H1 (cell line): ENCODE measurements around the gene OLFM2. TPM values are rescaled to one million over a fixed set of nuclear protein-coding genes. Genes with fewer than 3 reads are reported as not detected.

ENCODE experiments used
- CTCF ChIA-PET: fragments of 300-600 bp; sonication (Branson Sonifier 250); formaldehyde crosslinking; loops from one replicate; lab custom pipeline; 2021; ENCODE audit not compliant: partially characterized antibody; lab: Charles Lee
- POLR2A ChIA-PET: fragments of 300-600 bp; sonication (Branson Sonifier 250); formaldehyde crosslinking; loops from one replicate; lab custom pipeline; 2021; ENCODE audit warnings: inconsistent platforms; ENCODE audit not compliant: partially characterized antibody; lab: Charles Lee
- DNase-seq, 2 experiments: peaks; one replicate each; pipeline versions ENCODE4 v3.0.0 to v3.0.0-alpha.2; 2010 to 2022; ENCODE audit warnings: low spot score in 2 of 2, low read depth in 1 of 2, mixed read lengths in 1 of 2
- FAIRE-seq: peaks from 2 replicates; lab custom pipeline; 2011; peaks lifted over from hg19 to GRCh38; lab: Jason Lieb, UNC
- H2AFZ ChIP-seq: 2 replicates; pipeline ENCODE4 v1.8.1; 2012; ENCODE audit warnings: low read length, inconsistent platforms
- H2AK5ac ChIP-seq: 2 replicates; pipeline ENCODE4 v1.6.1; 2013; ENCODE audit warnings: low read depth, low read length
- H2BK120ac ChIP-seq: replicated peaks from 2 replicates; pipeline ENCODE3; 2013; ENCODE audit warnings: low read depth, low read length, inconsistent platforms
- H2BK12ac ChIP-seq: 2 replicates; pipeline ENCODE4 v1.6.1; 2013; ENCODE audit warnings: low read depth, low read length
- H2BK15ac ChIP-seq: 2 replicates; pipeline ENCODE4 v1.6.1; 2013; ENCODE audit warnings: low read length
- H2BK20ac ChIP-seq: 2 replicates; pipeline ENCODE4 v1.6.1; 2013; ENCODE audit warnings: low read length
- H2BK5ac ChIP-seq: 2 replicates; pipeline ENCODE4 v1.6.1; 2013; ENCODE audit warnings: low read depth, low read length
- H3K14ac ChIP-seq: 2 replicates; pipeline ENCODE4 v1.6.1; 2013; ENCODE audit warnings: inconsistent platforms; ENCODE audit not compliant: insufficient read length
- H3K18ac ChIP-seq: 2 replicates; pipeline ENCODE4 v1.6.1; 2013; ENCODE audit warnings: low read length; ENCODE audit errors: extremely low read depth
- H3K23ac ChIP-seq: 2 replicates; pipeline ENCODE4 v1.6.1; 2013; ENCODE audit warnings: inconsistent platforms; ENCODE audit not compliant: insufficient read length
- H3K23me2 ChIP-seq: 2 replicates; pipeline ENCODE4 v1.6.1; 2013; ENCODE audit warnings: low read depth, low read length
- H3K27ac ChIP-seq: 2 replicates; pipeline ENCODE4 v1.6.1; 2011; ENCODE audit warnings: low read depth, low read length, inconsistent platforms
- H3K27me3 ChIP-seq, 4 experiments: replicated peaks in 1 of 4; 1 replicate in 1 of 4; 2 replicates in 3 of 4; pipeline versions ENCODE4 v1.6.1 to v1.8.1; 2011 to 2013; ENCODE audit warnings: low read length in 3 of 4, mild to moderate bottlenecking in 3 of 4, inconsistent platforms in 2 of 4, mixed read lengths in 2 of 4, moderate library complexity in 1 of 4; ENCODE audit not compliant: control insufficient read depth in 3 of 4, insufficient read depth in 3 of 4; ENCODE audit errors: extremely low read depth in 1 of 4
- H3K36me3 ChIP-seq, 4 experiments: 2 replicates each; pipeline versions ENCODE4 v1.6.1 to v1.8.1; 2011 to 2013; ENCODE audit warnings: mild to moderate bottlenecking in 4 of 4, low read length in 3 of 4, moderate library complexity in 2 of 4, control low read depth in 1 of 4, inconsistent platforms in 1 of 4; ENCODE audit not compliant: insufficient read depth in 4 of 4, control insufficient read depth in 2 of 4
- H3K4ac ChIP-seq: replicated peaks from 2 replicates; pipeline ENCODE3; 2013; ENCODE audit warnings: low read length, low read depth, mixed read lengths, inconsistent platforms; ENCODE audit not compliant: insufficient read length
- H3K4me1 ChIP-seq, 4 experiments: replicated peaks in 1 of 4; 1 replicate in 1 of 4; 2 replicates in 3 of 4; pipeline versions ENCODE4 v1.6.1 to v1.8.1; 2011 to 2013; ENCODE audit warnings: low read length in 3 of 4, inconsistent platforms in 2 of 4, mixed read lengths in 1 of 4; ENCODE audit not compliant: insufficient read depth in 4 of 4, control insufficient read depth in 3 of 4
- H3K4me2 ChIP-seq, 2 experiments: 2 replicates each; pipeline versions ENCODE4 v1.6.1 to v1.8.1; 2011 to 2013; ENCODE audit warnings: low read depth in 2 of 2, low read length in 2 of 2, control low read depth in 1 of 2, inconsistent platforms in 1 of 2, mild to moderate bottlenecking in 1 of 2; ENCODE audit not compliant: insufficient read depth in 1 of 2
- H3K4me3 ChIP-seq, 4 experiments: fragments of 200-600, 300-600 bp in 1 of 4; sonication (generic), shearing (Covaris generic), sonication (Bioruptor Twin) in 1 of 4; 2 replicates each; pipeline versions ENCODE4 v1.5.1 to v1.8.1; 2011 to 2016; ENCODE audit warnings: low read length in 4 of 4, low read depth in 3 of 4, control low read depth in 2 of 4, inconsistent platforms in 2 of 4, mild to moderate bottlenecking in 2 of 4, mixed read lengths in 1 of 4, moderate library complexity in 1 of 4; ENCODE audit not compliant: insufficient read depth in 2 of 4; ENCODE audit errors: extremely low read depth in 1 of 4
- H3K56ac ChIP-seq: replicated peaks from 2 replicates; pipeline ENCODE3; 2013; ENCODE audit warnings: low read depth, mild to moderate bottlenecking, mixed read lengths, low read length, inconsistent platforms; ENCODE audit not compliant: insufficient read length
- H3K79me1 ChIP-seq: 2 replicates; pipeline ENCODE4 v1.6.1; 2013; ENCODE audit warnings: low read depth, low read length, control low read depth
- H3K79me2 ChIP-seq, 2 experiments: 2 replicates each; pipeline versions ENCODE4 v1.6.1 to v1.8.1; 2012 to 2013; ENCODE audit warnings: low read length in 2 of 2, mild to moderate bottlenecking in 2 of 2, inconsistent platforms in 1 of 2; ENCODE audit not compliant: insufficient read depth in 2 of 2, control insufficient read depth in 1 of 2
- H3K9ac ChIP-seq, 4 experiments: replicated peaks in 1 of 4; 1 replicate in 1 of 4; 2 replicates in 3 of 4; pipeline versions ENCODE4 v1.6.1 to v1.8.1; 2011 to 2013; ENCODE audit warnings: low read depth in 3 of 4, low read length in 3 of 4, control low read depth in 2 of 4, mild to moderate bottlenecking in 2 of 4, moderate library complexity in 2 of 4, inconsistent platforms in 1 of 4; ENCODE audit errors: extremely low read depth in 1 of 4
- H3K9me3 ChIP-seq, 2 experiments: 2 replicates each; pipeline versions ENCODE4 v1.6.1 to v1.8.1; 2012 to 2013; ENCODE audit warnings: mild to moderate bottlenecking in 2 of 2, moderate library complexity in 2 of 2, control low read depth in 1 of 2, inconsistent platforms in 1 of 2, low read depth in 1 of 2, low read length in 1 of 2, mixed read lengths in 1 of 2; ENCODE audit not compliant: insufficient read depth in 2 of 2
- H4K20me1 ChIP-seq, 2 experiments: replicated peaks in 1 of 2; 2 replicates each; pipeline versions ENCODE3 to v1.8.1; 2011 to 2013; ENCODE audit warnings: inconsistent platforms in 2 of 2, low read length in 2 of 2, mild to moderate bottlenecking in 1 of 2; ENCODE audit not compliant: insufficient read depth in 2 of 2, control insufficient read depth in 1 of 2
- H4K5ac ChIP-seq: 2 replicates; pipeline ENCODE4 v1.6.1; 2013; ENCODE audit warnings: low read length, low read depth, mixed read lengths, inconsistent platforms; ENCODE audit not compliant: insufficient read length
- H4K8ac ChIP-seq: 2 replicates; pipeline ENCODE4 v1.8.0; 2013; ENCODE audit warnings: mild to moderate bottlenecking, moderate library complexity, low read length, inconsistent platforms; ENCODE audit not compliant: insufficient read depth; ENCODE audit errors: extremely low read depth
- H4K91ac ChIP-seq: replicated peaks from 2 replicates; pipeline ENCODE3; 2013; ENCODE audit warnings: low read length, mixed read lengths, inconsistent platforms; ENCODE audit not compliant: insufficient read length
- FOSL1 ChIP-seq: IDR thresholded peaks from 2 replicates; pipeline ENCODE4 v1.6.1; 2011; ENCODE audit warnings: mild to moderate bottlenecking, low read depth, low read length, moderate library complexity; ENCODE audit not compliant: insufficient read depth
- GTF2F1 ChIP-seq: IDR thresholded peaks from 2 replicates; pipeline ENCODE4 v1.6.1; 2012; ENCODE audit warnings: low read depth, low read length, improper control_type of control experiment, borderline replicate concordance
- HDAC2 ChIP-seq, 2 experiments: fragments of 300-600 bp in 1 of 2; sonication (generic) in 1 of 2; IDR thresholded peaks; 2 replicates each; pipeline ENCODE4 v1.6.1; 2011 to 2012; ENCODE audit warnings: low read depth in 2 of 2, low read length in 2 of 2, mild to moderate bottlenecking in 2 of 2, moderate library complexity in 2 of 2, borderline replicate concordance in 1 of 2, inconsistent platforms in 1 of 2
- MAX ChIP-seq: IDR thresholded peaks from 2 replicates; pipeline ENCODE4 v1.6.1; 2012; ENCODE audit warnings: inconsistent platforms
- NANOG ChIP-seq: IDR thresholded peaks from 2 replicates; pipeline ENCODE4 v1.6.1; 2011; ENCODE audit warnings: low read length, low read depth, mild to moderate bottlenecking, inconsistent platforms; ENCODE audit not compliant: insufficient read depth, poor library complexity, severe bottlenecking
- PHF8 ChIP-seq: fragments of 200-600 bp; sonication (generic); conservative IDR thresholded peaks from 2 replicates; pipeline ENCODE4 v1.7.1; 2012; ENCODE audit warnings: low read depth, mild to moderate bottlenecking, inconsistent platforms, low read length, moderate library complexity
- POLR2A ChIP-seq, 2 experiments: IDR thresholded peaks; 1 replicate in 1 of 2; 2 replicates in 1 of 2; pipeline ENCODE4 v1.6.1; 2011; ENCODE audit warnings: low read depth in 2 of 2, low read length in 2 of 2, mild to moderate bottlenecking in 2 of 2; ENCODE audit errors: control extremely low read depth in 1 of 2
- RXRA ChIP-seq: IDR thresholded peaks from 2 replicates; pipeline ENCODE4 v1.6.1; 2011; ENCODE audit warnings: low read depth, mild to moderate bottlenecking, low read length, moderate library complexity; ENCODE audit not compliant: insufficient read depth
- TBP ChIP-seq: IDR thresholded peaks from 2 replicates; pipeline ENCODE4 v1.6.1; 2011; ENCODE audit warnings: low read depth, low read length, improper control_type of control experiment
- WGBS, 2 experiments: shearing (Covaris generic) in 1 of 2; methylation state at CpG; one replicate each; pipeline versions ENCODE4 v1.1.6 to v1.1.7; 2013 to 2015; ENCODE audit warnings: low lambda C conversion rate in 2 of 2, mixed read lengths in 2 of 2, inconsistent platforms in 1 of 2, low coverage in 1 of 2, missing lambda C conversion rate in 1 of 2; ENCODE audit not compliant: insufficient replicate concordance in 2 of 2, insufficient coverage in 1 of 2, insufficient read length in 1 of 2; ENCODE audit errors: extremely low coverage in 1 of 2, missing lambda C conversion rate in 1 of 2; 5-methylcytosine and 5-hydroxymethylcytosine counted together
- polyA plus RNA-seq, 7 experiments: library from polyadenylated mRNA; depleted of rRNA in 3 of 7; stranded (reverse) in 5 of 7; unstranded in 2 of 7; fragments of >200 nt in 5 of 7; fragments of 200-250 nt in 2 of 7; gene quantifications; 1 replicate in 5 of 7; 2 replicates in 1 of 7; 4 replicates in 1 of 7; pipeline versions ENCODE4 v1.2.1 to v1.2.3, GENCODE V29; 2011 to 2013; ENCODE audit warnings: missing spikeins in 2 of 7, mixed read lengths in 2 of 7
- total RNA-seq: library from RNA; stranded (reverse); fragmentation: NEBNext Ultra II Directional; extraction: Animal tissue kit (Norgen Biotek cat#: 25700); gene quantifications from 2 replicates; pipeline ENCODE4 v1.2.1, GENCODE V29; 2021
- TF ChIP-seq, protein P1 (sequence below): IDR thresholded peaks from 2 replicates; pipeline ENCODE4 v1.6.1; 2011; ENCODE audit warnings: low read depth, mild to moderate bottlenecking, low read length; ENCODE audit not compliant: insufficient read depth
- TF ChIP-seq, protein P2 (sequence below): IDR thresholded peaks from 2 replicates; pipeline ENCODE4 v1.6.1; 2011; ENCODE audit warnings: low read length, improper control_type of control experiment

OLFM2 gene
- total and polyA plus RNA-seq, 2 of the 8 experiments (the other 6 are each of a cell fraction or from before 2014, with no cell fraction given): 68.2 to 151 TPM

DNA sequence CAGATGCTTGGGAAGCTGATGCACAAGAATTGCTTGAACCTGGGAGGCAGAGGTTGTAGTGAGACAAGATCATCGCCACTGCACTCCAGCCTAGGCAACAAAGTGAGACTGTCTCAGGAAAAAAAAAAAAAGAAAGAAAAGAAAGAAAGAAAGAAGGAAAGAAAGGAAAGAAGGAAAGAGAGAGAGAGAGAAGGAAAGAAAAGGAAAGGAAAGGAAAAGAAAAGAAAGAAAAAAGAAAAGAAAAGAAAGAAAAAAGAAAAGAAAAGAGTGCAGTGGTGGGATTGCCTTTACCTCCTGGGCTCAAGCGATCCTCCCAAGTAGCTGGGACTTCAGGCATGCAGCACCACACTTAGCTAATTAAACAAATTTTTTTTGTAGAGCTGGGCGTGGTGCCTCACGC is 12.9 kb downstream of the OLFM2 start:
- no peak overlapping the region for H3K27ac ChIP-seq
- peaks cover 13% of the 10 kb centered on the region for H3K79me1 ChIP-seq
- no peak overlapping the region for H2BK15ac ChIP-seq
- no peak overlapping the region for H3K14ac ChIP-seq
- H3K9me3 ChIP-seq: no peaks in the 10 kb centered on the region
- 100% methylated on average over 4 of the region's 4 CpGs; no CpG with 5 or more reads in 1 of the 2 experiments for WGBS, 2 experiments
- H4K8ac ChIP-seq: no peak overlapping the region
- no peak overlapping the region for H3K4me2 ChIP-seq
- H3K4me1 ChIP-seq: no peaks in the 10 kb centered on the region
- no peak overlapping the region for H3K56ac ChIP-seq
- H3K27me3 ChIP-seq: no peaks in the 10 kb centered on the region
- DNase-seq (no peak), FAIRE-seq (no peak)
- H3K9ac ChIP-seq: no peak overlapping the region
- H4K20me1 ChIP-seq: peaks cover 0 to 11% of the 10 kb centered on the region in 2 experiments
- no peak overlapping the region for H2BK12ac ChIP-seq
- no peak overlapping the region for H2AFZ ChIP-seq
- no peak overlapping the region for H2BK5ac ChIP-seq
- no peak overlapping the region for H2AK5ac ChIP-seq
- H3K4me3 ChIP-seq: no peak overlapping the region
- H3K18ac ChIP-seq: no peak overlapping the region
- no peak overlapping the region for H2BK20ac ChIP-seq
- ChIA-PET CTCF (interaction anchor here (1.2 kb wide), 1 partner anchor 190 kb away, joined by 3 read pairs; no protein-coding TSS in a partner anchor), POLR2A (interaction anchor here (0.6 to 1.4 kb wide), 3 partner anchors 9 to 80 kb away, joined by 3 read pairs; no protein-coding TSS in a partner anchor)
- H3K23me2 ChIP-seq: no peaks in the 10 kb centered on the region; the same call in 1 of the 2 replicates
- peaks cover 0 to 29% of the 10 kb centered on the region in 2 experiments; a peak in 1 of 4 replicates for H3K79me2 ChIP-seq
- H3K36me3 ChIP-seq: peaks cover 0 to 5% (median under 1%) of the 10 kb centered on the region in 4 experiments; a peak in 1 of 8 replicates
- no peak overlapping the region for H3K23ac ChIP-seq
- H3K4ac ChIP-seq: no peak overlapping the region
- no peak overlapping the region for H4K91ac ChIP-seq
- H2BK120ac ChIP-seq: no peak overlapping the region
- H4K5ac ChIP-seq: no peak overlapping the region
- no peak for TF ChIP-seq HDAC2 (IDR thresholded peaks at IDR 0.05; ENCODE audit: borderline replicate concordance in 1 of 2, low read depth in 2 of 2, low read length in 2 of 2)
- no peak for TF ChIP-seq POLR2A (IDR thresholded peaks at IDR 0.05; ENCODE audit: control extremely low read depth in 1 of 2, low read depth in 2 of 2, low read length in 2 of 2)
- TF ChIP-seq NANOG: no peak
- TF ChIP-seq MAX: no peak
- TF ChIP-seq, protein P1, sequence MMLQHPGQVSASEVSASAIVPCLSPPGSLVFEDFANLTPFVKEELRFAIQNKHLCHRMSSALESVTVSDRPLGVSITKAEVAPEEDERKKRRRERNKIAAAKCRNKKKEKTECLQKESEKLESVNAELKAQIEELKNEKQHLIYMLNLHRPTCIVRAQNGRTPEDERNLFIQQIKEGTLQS: no peak
- no peak for TF ChIP-seq FOSL1
- no peak for TF ChIP-seq GTF2F1
- no peak for TF ChIP-seq RXRA
- TF ChIP-seq, protein P2, sequence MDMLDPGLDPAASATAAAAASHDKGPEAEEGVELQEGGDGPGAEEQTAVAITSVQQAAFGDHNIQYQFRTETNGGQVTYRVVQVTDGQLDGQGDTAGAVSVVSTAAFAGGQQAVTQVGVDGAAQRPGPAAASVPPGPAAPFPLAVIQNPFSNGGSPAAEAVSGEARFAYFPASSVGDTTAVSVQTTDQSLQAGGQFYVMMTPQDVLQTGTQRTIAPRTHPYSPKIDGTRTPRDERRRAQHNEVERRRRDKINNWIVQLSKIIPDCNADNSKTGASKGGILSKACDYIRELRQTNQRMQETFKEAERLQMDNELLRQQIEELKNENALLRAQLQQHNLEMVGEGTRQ: no peak
- TF ChIP-seq PHF8: no peak
- no peak for TF ChIP-seq TBP
